Effector memory CD4-positive, alpha-beta T cell (primary cell): Measurements from ENCODE around the gene SPRN.

Experiments used
- DNase-seq, 3 donors: peaks; one replicate each; pipeline ENCODE4 v3.0.0-alpha.2; 2020
- H3K27ac ChIP-seq: 2 replicates; pipeline ENCODE4 v1.7.0; 2013; ENCODE audit warnings: mild to moderate bottlenecking, low read length, moderate library complexity; ENCODE audit not compliant: insufficient read depth, poor library complexity, severe bottlenecking
- H3K27me3 ChIP-seq: replicated peaks from 2 replicates; pipeline ENCODE4 v1.7.0; 2013; ENCODE audit warnings: mild to moderate bottlenecking, low read length; ENCODE audit not compliant: insufficient read depth, control insufficient read depth, poor library complexity, severe bottlenecking
- H3K36me3 ChIP-seq: 2 replicates; pipeline ENCODE4 v1.7.0; 2013; ENCODE audit warnings: mild to moderate bottlenecking, low read length, moderate library complexity; ENCODE audit not compliant: control insufficient read depth, insufficient read depth
- H3K4me1 ChIP-seq: 2 replicates; pipeline ENCODE4 v1.7.0; 2013; ENCODE audit warnings: low read length, mild to moderate bottlenecking; ENCODE audit not compliant: control insufficient read depth, insufficient read depth, poor library complexity, severe bottlenecking
- H3K4me3 ChIP-seq: 2 replicates; pipeline ENCODE4 v1.7.0; 2013; ENCODE audit warnings: low read length, low read depth, mild to moderate bottlenecking; ENCODE audit not compliant: insufficient read depth, poor library complexity, severe bottlenecking
- H3K9me3 ChIP-seq: 2 replicates; pipeline ENCODE4 v1.7.0; 2013; ENCODE audit warnings: mild to moderate bottlenecking, low read length, moderate library complexity; ENCODE audit not compliant: control insufficient read depth

SPRN gene

DNA sequence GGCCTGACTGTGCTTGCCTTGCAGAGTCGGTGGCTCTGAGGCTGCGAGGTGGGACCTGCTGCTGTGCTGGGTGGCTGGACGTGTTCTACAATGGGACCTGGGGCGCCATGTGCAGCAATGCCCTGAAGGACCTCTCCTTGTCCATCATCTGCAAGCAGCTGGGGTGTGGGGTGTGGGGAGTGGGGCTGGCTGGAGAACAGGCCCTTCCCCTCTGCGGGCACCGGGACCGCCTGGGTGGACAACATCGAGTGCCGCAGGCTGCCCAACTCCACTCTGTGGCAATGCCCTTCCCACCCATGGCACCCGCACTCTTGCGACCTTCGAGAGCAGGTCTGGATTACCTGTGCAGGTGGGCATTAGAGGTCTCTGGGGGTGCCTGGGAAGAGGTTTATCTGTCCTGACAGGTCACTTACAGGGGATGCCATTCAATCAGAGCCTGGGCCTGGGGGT, 40.2 kb upstream of the SPRN start:
- Histone ChIP-seq H3K9me3 (no peaks in the 10 kb centered on the region), H3K27me3 (no peaks in the 10 kb centered on the region), H3K36me3 (no peaks in the 10 kb centered on the region), H3K4me1 (peaks cover 2% of the 10 kb centered on the region), H3K27ac (no peak overlapping the region), H3K4me3 (no peak overlapping the region)
- no peak for DNase-seq

DNA sequence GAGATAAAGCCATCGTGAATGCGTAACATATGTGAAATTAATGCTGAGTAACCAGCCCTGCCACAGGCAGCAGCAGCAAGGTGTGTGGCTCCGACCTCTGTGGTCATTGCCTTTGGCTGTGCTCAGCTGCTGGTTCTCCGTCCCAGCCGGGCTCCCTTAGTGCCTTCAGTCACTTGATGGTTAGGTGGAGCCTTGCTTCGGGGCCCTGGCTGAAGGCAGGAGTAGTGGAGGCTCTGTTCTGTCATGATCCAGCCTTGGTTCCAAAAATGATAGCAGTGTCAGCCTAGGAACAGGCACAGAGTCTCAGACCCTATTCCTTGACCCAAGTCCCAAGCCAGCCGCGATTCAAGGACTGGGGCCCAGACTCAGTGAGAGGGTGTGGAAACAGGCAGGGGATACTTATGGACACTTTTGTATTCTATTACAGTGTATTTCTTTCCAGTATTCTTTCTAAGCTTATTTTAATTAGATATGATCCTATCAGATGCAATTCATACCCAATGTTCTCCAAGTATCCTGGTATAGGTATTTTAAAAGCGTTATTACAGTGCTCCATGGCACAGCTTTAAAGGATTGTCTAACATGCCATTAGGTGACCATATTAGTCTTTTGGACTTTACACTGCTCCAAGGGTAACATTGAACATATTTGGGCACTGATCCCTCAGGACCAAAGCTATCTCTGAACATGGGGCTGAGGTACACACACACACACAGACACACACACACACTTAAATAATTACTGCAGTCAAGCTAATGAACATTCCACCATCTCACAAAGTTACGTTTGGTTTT, 38.3 kb upstream of the SPRN start:
- H3K4me3 ChIP-seq, result no peak overlapping the region
- DNase-seq, result no peak
- no peaks in the 10 kb centered on the region for H3K9me3 ChIP-seq
- peaks cover 2% of the 10 kb centered on the region for H3K4me1 ChIP-seq
- no peaks in the 10 kb centered on the region for H3K27me3 ChIP-seq
- H3K36me3 ChIP-seq, result no peaks in the 10 kb centered on the region
- no peak overlapping the region for H3K27ac ChIP-seq

GRCh38 chr10:133461841-133462240, 37.4 kb upstream of the SPRN start:
- Histone ChIP-seq H3K4me3 (no peak overlapping the region), H3K27ac (no peak overlapping the region), H3K4me1 (peaks cover 2% of the 10 kb centered on the region), H3K36me3 (no peaks in the 10 kb centered on the region), H3K9me3 (no peaks in the 10 kb centered on the region), H3K27me3 (no peaks in the 10 kb centered on the region)
- DNase-seq, result no peak

GRCh38 chr10:133461027-133461426, 36.6 kb upstream of the SPRN start:
- DNase-seq, result no peak
- Histone ChIP-seq H3K4me1 (peaks cover 2% of the 10 kb centered on the region), H3K4me3 (no peak overlapping the region), H3K36me3 (no peaks in the 10 kb centered on the region), H3K27ac (no peak overlapping the region), H3K27me3 (no peaks in the 10 kb centered on the region), H3K9me3 (no peaks in the 10 kb centered on the region)

DNA sequence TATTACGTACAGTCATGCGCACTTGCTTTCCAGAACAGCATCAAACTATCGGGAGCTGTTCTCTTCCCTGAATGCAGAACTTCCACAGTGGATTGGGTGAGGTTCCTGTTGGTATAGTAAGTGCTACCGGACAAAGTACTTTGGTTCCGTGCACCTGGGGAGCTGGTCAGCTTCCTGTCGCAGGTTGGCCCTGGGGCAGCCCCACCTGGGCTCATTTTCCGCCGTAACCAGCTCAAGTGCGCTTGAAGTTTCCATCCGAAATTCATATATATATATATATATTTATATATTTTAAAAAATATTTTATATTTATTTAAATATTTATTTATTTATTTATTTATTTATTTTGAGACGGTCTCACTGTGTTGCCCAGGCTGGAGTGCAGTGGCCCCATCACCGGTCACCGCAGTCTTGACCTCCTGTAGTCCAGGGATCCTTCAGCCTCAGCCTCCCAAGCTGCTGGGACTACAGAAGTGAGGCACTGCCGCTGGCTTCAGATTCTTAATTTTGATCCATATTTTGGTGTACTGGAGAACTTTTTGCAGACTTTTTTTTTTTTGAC, 35.9 kb upstream of the SPRN start:
- Histone ChIP-seq H3K9me3 (no peaks in the 10 kb centered on the region), H3K4me3 (no peak overlapping the region), H3K36me3 (no peaks in the 10 kb centered on the region), H3K27me3 (no peaks in the 10 kb centered on the region), H3K4me1 (peaks cover 2% of the 10 kb centered on the region), H3K27ac (no peak overlapping the region)
- DNase-seq, result no peak

GRCh38 chr10:133459454-133460207, 35.2 kb upstream of the SPRN start:
- no peak for DNase-seq
- Histone ChIP-seq H3K36me3 (no peaks in the 10 kb centered on the region), H3K27me3 (no peaks in the 10 kb centered on the region), H3K9me3 (no peaks in the 10 kb centered on the region), H3K4me1 (no peaks in the 10 kb centered on the region), H3K27ac (no peak overlapping the region), H3K4me3 (no peak overlapping the region)

DNA sequence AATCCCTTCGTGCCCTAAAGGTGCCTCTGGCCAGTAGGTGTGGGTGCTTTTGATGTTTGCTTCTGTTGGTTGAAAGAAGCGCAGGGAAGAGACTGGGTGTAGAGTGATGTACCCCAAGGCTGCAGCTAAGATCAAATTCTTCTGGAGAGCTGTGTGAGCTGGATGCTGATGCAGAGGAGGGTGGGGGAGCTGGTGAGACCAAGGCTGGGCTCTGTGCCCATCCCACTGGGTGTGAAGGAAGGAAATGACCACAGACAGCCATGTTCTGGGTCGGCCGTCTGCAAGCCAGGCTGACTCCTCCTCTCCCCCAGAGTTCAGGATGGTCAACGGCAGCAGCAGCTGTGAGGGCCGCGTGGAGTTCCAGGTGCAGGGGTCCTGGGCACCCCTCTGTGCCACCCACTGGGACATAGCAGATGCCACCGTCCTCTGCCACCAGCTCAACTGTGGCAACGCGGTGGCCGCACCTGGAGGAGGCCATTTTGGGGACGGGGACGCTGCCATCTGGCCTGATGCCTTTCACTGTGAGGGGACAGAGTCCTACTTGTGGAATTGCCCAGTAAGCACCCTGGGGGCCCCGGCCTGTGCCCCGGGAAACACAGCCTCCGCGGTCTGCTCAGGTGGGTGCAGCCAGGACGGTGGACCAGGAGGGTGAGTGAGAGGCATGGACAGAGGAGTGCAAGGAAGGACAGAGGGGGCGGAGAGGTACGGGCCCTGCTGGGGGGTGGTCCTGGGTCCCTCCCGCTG, 34.5 kb upstream of the SPRN start:
- Histone ChIP-seq H3K4me1 (no peaks in the 10 kb centered on the region), H3K9me3 (no peaks in the 10 kb centered on the region), H3K27ac (no peak overlapping the region), H3K27me3 (no peaks in the 10 kb centered on the region), H3K36me3 (no peaks in the 10 kb centered on the region), H3K4me3 (no peak overlapping the region)
- no peak for DNase-seq

- H3K27ac ChIP-seq, result no peak overlapping the region
- H3K27me3 ChIP-seq, result no peaks in the 10 kb centered on the region
- H3K36me3 ChIP-seq, result no peaks in the 10 kb centered on the region
- no peak overlapping the region for H3K4me3 ChIP-seq
- H3K9me3 ChIP-seq, result no peaks in the 10 kb centered on the region
- H3K4me1 ChIP-seq, result no peaks in the 10 kb centered on the region
- no peak for DNase-seq
Measured at GRCh38 chr10:133458021-133458709, 33.7 kb upstream of the SPRN start.

- H3K4me3 ChIP-seq, result no peak overlapping the region
Measured at GRCh38 chr10:133457100-133457841, 32.8 kb upstream of the SPRN start.

More at GRCh38 chr10:133457100-133457841, 32.8 kb upstream of the SPRN start:
- Histone ChIP-seq H3K36me3 (no peaks in the 10 kb centered on the region), H3K4me1 (no peaks in the 10 kb centered on the region), H3K9me3 (no peaks in the 10 kb centered on the region), H3K27ac (no peak overlapping the region), H3K27me3 (no peaks in the 10 kb centered on the region)
- DNase-seq, result no peak
